Heart left ventricle (tissue), 16 donors: ENCODE results near the gene M6PR. TPM values are rescaled to one million over a fixed set of nuclear protein-coding genes. Genes with fewer than 3 reads are reported as not detected.
"Not testable (repeated sequence)": the region's sequence is repeated elsewhere in the genome, so short reads cannot be mapped to it uniquely, and the experiment has no call there.

Experiments used
- ATAC-seq, 4 donors: fragments of 200-7000 bp; cut with Tn5 transposase; one replicate each; pipeline ENCODE4 v1.9.1; 2020 to 2022; ENCODE audit warnings: moderate library complexity in 4 of 4, mild to moderate bottlenecking in 3 of 4, moderate number of reproducible peaks in 1 of 4
- DNase-seq, 5 donors: peaks; one replicate each; pipeline ENCODE4 v3.0.0-alpha.2; 2020
- H3K27ac ChIP-seq, 12 donors: fragments of 200-600 bp; sonication (generic) in 4 of 12; one replicate each; pipeline versions ENCODE4 v1.5.0 to v1.8.0; 2016 to 2022; ENCODE audit warnings: mild to moderate bottlenecking in 2 of 12
- H3K27me3 ChIP-seq, 9 donors: fragments of 200-600 bp; sonication (generic) in 2 of 9; one replicate each; pipeline versions ENCODE4 v1.5.1 to v1.8.0; 2016 to 2022; ENCODE audit warnings: mild to moderate bottlenecking in 3 of 9
- H3K36me3 ChIP-seq, 9 donors: fragments of 200-600 bp; sonication (generic) in 2 of 9; one replicate each; pipeline versions ENCODE4 v1.5.0 to v1.8.0; 2018 to 2022; ENCODE audit warnings: mild to moderate bottlenecking in 2 of 9
- H3K4me1 ChIP-seq, 12 donors: fragments of 200-600 bp; sonication (generic) in 4 of 12; one replicate each; pipeline versions ENCODE4 v1.5.0 to v1.8.0; 2016 to 2022; ENCODE audit warnings: mild to moderate bottlenecking in 3 of 12
- H3K4me3 ChIP-seq, 12 donors: fragments of 200-600 bp; sonication (generic) in 4 of 12; one replicate each; pipeline versions ENCODE4 v1.5.0 to v1.8.0; 2017 to 2022; ENCODE audit warnings: mild to moderate bottlenecking in 9 of 12, moderate library complexity in 4 of 12
- H3K9me3 ChIP-seq, 12 donors: fragments of 200-600 bp; sonication (generic) in 4 of 12; one replicate each; pipeline versions ENCODE4 v1.5.0 to v1.8.0; 2016 to 2022; ENCODE audit warnings: mild to moderate bottlenecking in 1 of 12
- POLR2A ChIP-seq, 2 donors: fragments of 450-650 bp; IDR thresholded peaks; one replicate each; pipeline ENCODE4 v1.6.1; 2017; ENCODE audit warnings: antibody characterized with exemption in 2 of 2, mild to moderate bottlenecking in 2 of 2, moderate library complexity in 2 of 2
- WGBS, 4 donors: extraction: QIAGEN DNeasy Blood & Tissue Kit in 2 of 4; methylation state at CpG; one replicate each; pipeline versions ENCODE4 v1.1.5 to v1.1.7; 2013 to 2018; 5-methylcytosine and 5-hydroxymethylcytosine counted together
- intact Hi-C, 10 donors: fragments of 100-400 bp; cut with DNase I; formaldehyde crosslinking; loops; one replicate each; pipeline versions ENCODE4 v1.11.1 to v1.14.2; 2022
- polyA plus RNA-seq, 2 donors: library from polyadenylated mRNA; stranded (reverse); fragments of 200-250 nt; gene quantifications; one replicate each; pipeline ENCODE4 v1.2.3, GENCODE V29; 2013
- total RNA-seq, 9 donors: library from RNA; depleted of rRNA in 2 of 9; stranded (reverse); fragments of >200 nt in 2 of 9; fragmentation: NEBNext Ultra II Directional in 3 of 9; extraction: Animal tissue kit (Norgen Biotek cat#: 25700) in 3 of 9; gene quantifications; one replicate each; pipeline versions ENCODE4 v1.1.0 to v1.2.4, GENCODE V29; 2016 to 2023
- TF ChIP-seq, protein P1 (sequence below), 12 donors: fragments of 200-600 bp; sonication (generic) in 4 of 12; IDR thresholded peaks; one replicate each; pipeline versions ENCODE4 v1.5.0 to v1.8.0; 2018 to 2022; ENCODE audit warnings: antibody characterized with exemption in 12 of 12, mild to moderate bottlenecking in 5 of 12
- donor health status: ischemic (EF 13 %, LVEDD 7.1; RV severe dilation, severe dysfunction).
- donor health status: healthy with polysubstance abuse.
- donor health status: DM: no; HTN: yes; CAD: no.
- donor health status: DM: no; HTN: no; CAD: no.
- donor health status: ischemic (EF 25% LVEDD 6.9; RV normal size, moderate dysfunction).
- donor health status: ischemic (EF 25% LVEDD 5.7; RV mildly dilated, moderate dysfunction).
- donor health status: healthy.
- donor health status: DM: yes; HTN: yes; CAD: no.
- donor health status: ischemic (EF 35%, LVEDD 5.7; RV mildly dilated, moderate dysfunction).
- donor health status: nonischemic (EF 11% LVEDD 7.7; RV severe dilation, severe dysfunction).
- donor health status: DM: yes; HTN: yes; CAD: no.
- donor health status: PGD.
- donor health status: ischemic (EF 29% LVEDD 5.4; RV normal size, mild dysfunction).
- donor health status: nonischemic (EF 23%, LVEDD 6.1; RV moderate dilation, normal function).

The M6PR gene
- total and polyA plus RNA-seq, 11 donors = 58.7 to 150 (median 101) TPM

DNA sequence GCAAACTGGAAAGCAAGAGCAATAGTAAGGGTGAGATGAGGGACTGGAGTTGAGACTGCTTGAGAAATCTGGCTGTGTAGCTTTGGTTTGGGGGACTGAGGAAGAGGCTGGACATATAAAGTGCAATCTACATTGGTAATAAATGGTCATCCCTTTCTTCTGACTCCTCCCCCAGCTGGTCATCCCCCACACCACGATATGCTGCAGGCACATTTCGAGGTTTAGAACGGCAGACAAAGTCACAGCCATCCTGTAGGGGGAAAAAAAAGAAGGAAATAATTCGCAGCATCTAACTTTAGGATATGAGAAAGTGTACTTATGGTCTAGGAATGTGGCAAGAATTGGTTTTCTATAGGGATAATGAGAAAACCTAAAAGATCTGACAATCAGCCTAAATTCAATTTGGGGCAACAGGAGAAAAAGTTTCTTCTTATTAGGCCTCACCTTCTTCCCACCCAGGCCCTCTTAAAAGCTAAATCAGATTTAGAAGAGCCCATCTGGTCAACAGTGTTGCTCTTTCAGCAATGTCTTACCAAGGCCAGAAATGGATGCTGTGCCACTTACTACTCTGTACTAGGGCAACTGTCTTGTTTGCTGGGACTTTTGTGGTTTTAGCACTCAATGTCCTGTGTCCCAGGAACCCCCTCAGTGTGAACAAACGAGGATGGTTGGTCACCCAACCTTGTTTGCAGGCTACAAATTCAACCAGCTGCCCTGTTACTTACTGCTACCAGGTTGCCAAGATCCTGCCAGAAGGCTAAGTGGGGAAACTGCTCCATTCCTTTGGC, 7.6 kb downstream of the M6PR start:
- no peak for TF ChIP-seq POLR2A (IDR thresholded peaks at IDR 0.05)
- Histone ChIP-seq H3K4me1 (peaks cover 0 to 10% (median under 1%) of the 10 kb centered on the region in 12 donors), H3K9me3 (no peaks in the 10 kb centered on the region), H3K27me3 (no peaks in the 10 kb centered on the region), H3K27ac (no peak overlapping the region), H3K36me3 (peaks cover 0 to 83% (median 75%) of the 10 kb centered on the region in 9 donors), H3K4me3 (no peak overlapping the region)
- WGBS, 4 donors = 65 to 75% (median 72%) methylated on average over 5 of the region's 5 CpGs
- ATAC-seq = no peak
- DNase-seq = no peak
- intact Hi-C loops = no loop called here

- intact Hi-C loops, H3K4me1 ChIP-seq, H3K9me3 ChIP-seq, H3K27ac ChIP-seq, DNase-seq, H3K27me3 ChIP-seq, ATAC-seq, H3K4me3 ChIP-seq: not testable (repeated sequence)
- WGBS, 4 donors = 67 to 76% (median 70%) methylated on average over 3 to 5 of the region's 5 CpGs
- H3K36me3 ChIP-seq = peaks cover 0 to 83% (median 75%) of the 10 kb centered on the region in 9 donors
Measured at GRCh38 chr12:8937842-8938442, 11.5 kb downstream of the M6PR start.

GRCh38 chr12:8936735-8937134, 12.7 kb downstream of the M6PR start:
- Histone ChIP-seq H3K9me3 (no peaks in the 10 kb centered on the region), H3K36me3 (peaks cover 0 to 78% (median 67%) of the 10 kb centered on the region in 9 donors), H3K27ac (no peak overlapping the region), H3K27me3 (no peaks in the 10 kb centered on the region), H3K4me1 (no peaks in the 10 kb centered on the region), H3K4me3 (no peak overlapping the region)
- WGBS, 4 donors = 90 to 96% (median 92%) methylated on average over 7 of the region's 7 CpGs
- ATAC-seq (no peak), DNase-seq (no peak)
- TF ChIP-seq, protein P1, sequence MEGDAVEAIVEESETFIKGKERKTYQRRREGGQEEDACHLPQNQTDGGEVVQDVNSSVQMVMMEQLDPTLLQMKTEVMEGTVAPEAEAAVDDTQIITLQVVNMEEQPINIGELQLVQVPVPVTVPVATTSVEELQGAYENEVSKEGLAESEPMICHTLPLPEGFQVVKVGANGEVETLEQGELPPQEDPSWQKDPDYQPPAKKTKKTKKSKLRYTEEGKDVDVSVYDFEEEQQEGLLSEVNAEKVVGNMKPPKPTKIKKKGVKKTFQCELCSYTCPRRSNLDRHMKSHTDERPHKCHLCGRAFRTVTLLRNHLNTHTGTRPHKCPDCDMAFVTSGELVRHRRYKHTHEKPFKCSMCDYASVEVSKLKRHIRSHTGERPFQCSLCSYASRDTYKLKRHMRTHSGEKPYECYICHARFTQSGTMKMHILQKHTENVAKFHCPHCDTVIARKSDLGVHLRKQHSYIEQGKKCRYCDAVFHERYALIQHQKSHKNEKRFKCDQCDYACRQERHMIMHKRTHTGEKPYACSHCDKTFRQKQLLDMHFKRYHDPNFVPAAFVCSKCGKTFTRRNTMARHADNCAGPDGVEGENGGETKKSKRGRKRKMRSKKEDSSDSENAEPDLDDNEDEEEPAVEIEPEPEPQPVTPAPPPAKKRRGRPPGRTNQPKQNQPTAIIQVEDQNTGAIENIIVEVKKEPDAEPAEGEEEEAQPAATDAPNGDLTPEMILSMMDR (IDR thresholded peaks at IDR 0.05) = no peak
- TF ChIP-seq POLR2A (IDR thresholded peaks at IDR 0.05) = no peak
- intact Hi-C loops = no loop called here

DNA sequence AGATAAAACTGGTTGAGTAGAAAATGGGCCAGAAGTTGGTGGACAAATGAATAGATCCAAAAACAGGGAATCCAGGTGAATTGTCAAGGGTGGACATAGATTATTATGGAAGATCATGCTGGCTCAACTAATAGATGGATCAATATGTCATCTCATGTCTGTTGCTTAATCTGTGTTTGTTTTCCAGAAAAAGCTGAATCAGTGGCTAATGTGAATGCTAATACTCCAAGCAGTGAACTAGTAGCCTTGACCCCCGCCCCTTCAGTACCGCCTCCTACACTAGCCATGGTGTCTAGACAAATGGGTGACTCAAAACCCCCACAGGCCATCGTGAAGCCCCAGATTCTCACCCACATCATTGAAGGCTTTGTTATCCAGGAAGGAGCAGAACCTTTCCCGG, 15.4 kb downstream of the M6PR start:
- 87 to 96% (median 93%) methylated on average over 4 of the region's 4 CpGs for WGBS, 4 donors
- H3K9me3 ChIP-seq, DNase-seq, H3K4me3 ChIP-seq, intact Hi-C loops, ATAC-seq, H3K27me3 ChIP-seq, H3K4me1 ChIP-seq, H3K27ac ChIP-seq: not testable (repeated sequence)
- peaks cover 0 to 91% (median 79%) of the 10 kb centered on the region in 9 donors for H3K36me3 ChIP-seq

- H3K27me3 ChIP-seq, intact Hi-C loops, H3K27ac ChIP-seq, H3K4me1 ChIP-seq, DNase-seq, ATAC-seq, H3K9me3 ChIP-seq, H3K4me3 ChIP-seq: not testable (repeated sequence)
- 89 to 100% (median 96%) methylated on average over 2 to 3 of the region's 3 CpGs for WGBS, 4 donors
- peaks cover 0 to 91% (median 76%) of the 10 kb centered on the region in 9 donors for H3K36me3 ChIP-seq
Measured at GRCh38 chr12:8932464-8932863, 17.0 kb downstream of the M6PR start.

GRCh38 chr12:8930655-8931323, 18.7 kb downstream of the M6PR start:
- ATAC-seq, H3K4me3 ChIP-seq, intact Hi-C loops, DNase-seq, H3K27me3 ChIP-seq, H3K27ac ChIP-seq, H3K4me1 ChIP-seq, H3K9me3 ChIP-seq: not testable (repeated sequence)
- 92 to 97% (median 96%) methylated on average over 4 of the region's 4 CpGs for WGBS, 4 donors
- peaks cover 0 to 87% (median 61%) of the 10 kb centered on the region in 9 donors for H3K36me3 ChIP-seq
